Breast epithelium (tissue), 4 donors: ENCODE measurements around the gene WDR91. TPM values are rescaled to one million over a fixed set of nuclear protein-coding genes. Genes with fewer than 3 reads are reported as not detected.

Experiments
- DNase-seq, 2 donors: peaks; one replicate each; pipeline ENCODE4 v3.0.0-alpha.2; 2019; ENCODE audit warnings: low spot score in 2 of 2
- H3K27ac ChIP-seq, 2 donors: fragments of 200-600 bp; sonication (generic) in 1 of 2; one replicate each; pipeline ENCODE4 v1.5.1; 2016 to 2019; ENCODE audit warnings: mild to moderate bottlenecking in 1 of 2
- H3K27me3 ChIP-seq, 2 donors: fragments of 200-600 bp; sonication (generic) in 1 of 2; one replicate each; pipeline versions ENCODE4 v1.5.1 to v1.6.0; 2017 to 2019; ENCODE audit warnings: control low read depth in 1 of 2, mild to moderate bottlenecking in 1 of 2
- H3K36me3 ChIP-seq: fragments of 200-600 bp; one replicate; pipeline ENCODE4 v1.5.1; 2019
- H3K4me1 ChIP-seq, 2 donors: fragments of 200-600 bp; sonication (generic); one replicate each; pipeline ENCODE4 v1.5.1; 2016 to 2019; ENCODE audit warnings: control low read depth in 1 of 2
- H3K4me3 ChIP-seq, 3 donors: fragments of 200-600 bp; sonication (generic); 1 replicate in 2 of 3; 2 replicates in 1 of 3; pipeline ENCODE4 v1.5.1; 2016 to 2019; ENCODE audit warnings: mild to moderate bottlenecking in 3 of 3, moderate library complexity in 2 of 3
- H3K9me3 ChIP-seq, 2 donors: fragments of 200-600 bp; sonication (generic) in 1 of 2; one replicate each; pipeline ENCODE4 v1.5.1; 2016 to 2019; ENCODE audit warnings: control low read depth in 1 of 2
- CTCF ChIP-seq, 3 donors: fragments of 450-650 bp; IDR thresholded peaks; one replicate each; pipeline ENCODE4 v1.5.1; 2016 to 2017; ENCODE audit warnings: antibody characterized with exemption in 3 of 3, mild to moderate bottlenecking in 3 of 3, moderate library complexity in 3 of 3
- POLR2A ChIP-seq: fragments of 450-650 bp; IDR thresholded peaks from one replicate; pipeline ENCODE4 v1.6.1; 2016; ENCODE audit warnings: antibody characterized with exemption, mild to moderate bottlenecking, moderate library complexity
- POLR2AphosphoS5 ChIP-seq, 3 donors: sonication (generic); formaldehyde crosslinking; IDR thresholded peaks; one replicate each; pipeline ENCODE4 v1.6.1; 2017; ENCODE audit warnings: antibody characterized with exemption in 3 of 3
- intact Hi-C: fragments of 100-400 bp; cut with DNase I; formaldehyde crosslinking; loops from one replicate; pipeline ENCODE4 v1.15.1; 2023; ENCODE audit warnings: low total_unique reads
- total RNA-seq, 3 donors: library from RNA; depleted of rRNA; stranded (reverse); fragments of >200 nt; gene quantifications; one replicate each; pipeline ENCODE4 v1.1.0, GENCODE V29; 2016

The WDR91 gene
- total RNA-seq, 3 donors from 2014 or later = 21.4 to 26.5 (median 23.1) TPM

- intact Hi-C loops = no loop called here
- Histone ChIP-seq H3K27ac (peak overlapping the region; percentile 94 to 98), H3K4me1 (peaks cover 0 to 15% of the 10 kb centered on the region in 2 donors), H3K27me3 (no peaks in the 10 kb centered on the region), H3K9me3 (no peaks in the 10 kb centered on the region), H3K4me3 (peak overlapping the region in 1 of 3 donors; percentile 26), H3K36me3 (peaks cover 11% of the 10 kb centered on the region)
- no peak for TF ChIP-seq CTCF (IDR thresholded peaks at IDR 0.05)
- TF ChIP-seq POLR2A = no peak
- TF ChIP-seq POLR2AphosphoS5 (IDR thresholded peaks at IDR 0.05) = no peak
- no peak for DNase-seq
These were observed 43.3 kb downstream of the WDR91 start for GRCh38 chr7:135168001-135168400.

- H3K4me1 ChIP-seq = peaks cover 0 to 15% of the 10 kb centered on the region in 2 donors
- intact Hi-C loops = no loop called here
These were observed 43.9 kb downstream of the WDR91 start for GRCh38 chr7:135167365-135167917.

DNA sequence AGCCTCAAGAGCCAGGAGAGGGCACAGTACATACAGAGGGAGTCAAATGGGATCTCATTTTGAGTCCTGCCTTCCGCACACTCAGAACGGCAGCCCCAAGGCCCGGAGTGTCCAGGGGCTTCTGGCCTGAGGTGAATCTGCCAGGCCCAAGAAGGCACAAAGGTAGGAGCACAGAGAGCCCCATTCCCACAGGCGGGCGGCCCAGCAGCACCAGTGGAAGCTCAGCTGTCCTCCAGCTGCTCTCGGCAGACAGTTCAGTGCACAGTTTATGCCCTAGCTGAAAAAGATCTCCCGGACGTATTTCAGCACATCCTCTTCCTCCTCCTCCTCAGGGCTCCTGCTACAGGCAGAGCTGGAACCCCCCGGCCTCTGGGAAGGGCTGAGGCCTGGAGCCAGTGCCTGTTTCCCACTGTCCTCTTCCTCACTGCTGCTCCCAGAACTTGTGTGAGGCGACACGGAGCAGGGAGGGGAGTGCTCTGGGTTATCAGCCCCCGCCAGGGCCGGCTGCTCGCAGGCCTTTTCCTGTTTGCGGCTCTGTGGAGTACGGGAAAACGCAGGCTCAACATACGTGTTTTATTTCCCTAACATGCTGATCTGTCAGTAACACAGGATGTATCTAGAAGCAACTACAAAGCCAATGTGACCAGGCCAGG, 44.9 kb downstream of the WDR91 start:
- H3K36me3 ChIP-seq = peaks cover 11% of the 10 kb centered on the region
- intact Hi-C loops = no loop called here
- H3K9me3 ChIP-seq = no peaks in the 10 kb centered on the region
- no peak for DNase-seq
- peaks cover 0 to 15% of the 10 kb centered on the region in 2 donors for H3K4me1 ChIP-seq
- TF ChIP-seq POLR2AphosphoS5 (IDR thresholded peaks at IDR 0.05) = no peak
- TF ChIP-seq POLR2A = no peak
- no peak for TF ChIP-seq CTCF (IDR thresholded peaks at IDR 0.05)
- peak overlapping the region; percentile 94 to 98 for H3K27ac ChIP-seq
- H3K27me3 ChIP-seq = no peaks in the 10 kb centered on the region
- H3K4me3 ChIP-seq = peak overlapping the region in 1 of 3 donors; percentile 5

More at GRCh38 chr7:135167365-135167917, 43.9 kb downstream of the WDR91 start:
- H3K36me3 ChIP-seq = peaks cover 11% of the 10 kb centered on the region
- peak overlapping the region; percentile 94 to 98 for H3K27ac ChIP-seq
- TF ChIP-seq POLR2A (no peak), POLR2AphosphoS5 (IDR thresholded peaks at IDR 0.05) (no peak)
- peak overlapping the region in 1 of 3 donors; percentile 26 for H3K4me3 ChIP-seq
- no peak for DNase-seq
- H3K9me3 ChIP-seq = no peaks in the 10 kb centered on the region
- no peaks in the 10 kb centered on the region for H3K27me3 ChIP-seq

GRCh38 chr7:135165862-135166261, 45.5 kb downstream of the WDR91 start:
- intact Hi-C loops = no loop called here

DNA sequence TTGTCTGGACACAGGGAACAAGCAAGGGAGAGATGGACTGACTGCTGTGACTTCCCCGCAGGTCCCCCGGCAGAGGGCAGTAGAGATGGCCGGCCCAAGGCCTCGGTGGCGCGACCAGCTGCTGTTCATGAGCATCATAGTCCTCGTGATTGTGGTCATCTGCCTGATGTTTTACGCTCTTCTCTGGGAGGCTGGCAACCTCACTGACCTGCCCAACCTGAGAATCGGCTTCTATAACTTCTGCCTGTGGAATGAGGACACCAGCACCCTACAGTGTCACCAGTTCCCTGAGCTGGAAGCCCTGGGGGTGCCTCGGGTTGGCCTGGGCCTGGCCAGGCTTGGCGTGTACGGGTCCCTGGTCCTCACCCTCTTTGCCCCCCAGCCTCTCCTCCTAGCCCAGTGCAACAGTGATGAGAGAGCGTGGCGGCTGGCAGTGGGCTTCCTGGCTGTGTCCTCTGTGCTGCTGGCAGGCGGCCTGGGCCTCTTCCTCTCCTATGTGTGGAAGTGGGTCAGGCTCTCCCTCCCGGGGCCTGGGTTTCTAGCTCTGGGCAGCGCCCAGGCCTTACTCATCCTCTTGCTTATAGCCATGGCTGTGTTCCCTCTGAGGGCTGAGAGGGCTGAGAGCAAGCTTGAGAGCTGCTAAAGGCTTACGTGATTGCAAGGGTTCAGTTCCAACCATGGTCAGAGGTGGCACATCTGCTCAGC, 46.8 kb downstream of the WDR91 start:
- no peak for DNase-seq

More at GRCh38 chr7:135165862-135166261, 45.5 kb downstream of the WDR91 start:
- Histone ChIP-seq H3K27me3 (no peaks in the 10 kb centered on the region), H3K4me1 (peaks cover 0 to 15% of the 10 kb centered on the region in 2 donors), H3K9me3 (no peaks in the 10 kb centered on the region), H3K36me3 (peaks cover 11% of the 10 kb centered on the region), H3K4me3 (no peak overlapping the region), H3K27ac (peak overlapping the region; percentile 94 to 98)
- no peak for DNase-seq
- TF ChIP-seq POLR2A = no peak
- TF ChIP-seq CTCF (IDR thresholded peaks at IDR 0.05) = no peak
- no peak for TF ChIP-seq POLR2AphosphoS5 (IDR thresholded peaks at IDR 0.05)

More for the DNA sequence above, 46.8 kb downstream of the WDR91 start:
- Histone ChIP-seq H3K9me3 (no peaks in the 10 kb centered on the region), H3K36me3 (peaks cover 11% of the 10 kb centered on the region), H3K4me1 (peaks cover 0 to 13% of the 10 kb centered on the region in 2 donors), H3K27me3 (no peaks in the 10 kb centered on the region), H3K27ac (peak overlapping the region; percentile 94 to 98), H3K4me3 (no peak overlapping the region)
- intact Hi-C loops = no loop called here
- TF ChIP-seq CTCF (IDR thresholded peaks at IDR 0.05) (no peak), POLR2AphosphoS5 (IDR thresholded peaks at IDR 0.05) (no peak), POLR2A (no peak)
